ENCODE results near the gene HEXIM2.

- TF ChIP-seq CTCF (optimal IDR thresholded peaks at IDR 0.05 in 1 of 3, IDR thresholded peaks at IDR 0.05 in 1 of 3, conservative IDR thresholded peaks at IDR 0.05 in 1 of 3; ENCODE audit: extremely low read depth in 1 of 3, insufficient read depth in 2 of 3, low read length in 3 of 3) = no peak
- TF ChIP-seq EZH2 (IDR thresholded peaks at IDR 0.05; ENCODE audit: low read length) = no peak
Measured at GRCh38 chr17:45147581-45148182, 14.0 kb upstream of the HEXIM2 start.
